ENCODE data around the gene DUSP2.

Gene DUSP2

GRCh38 chr2:96114903-96115581, 30.2 kb downstream of the DUSP2 start:
- no peak for DNase-seq (ENCODE audit: low read depth in 2 of 2)

- no peak for DNase-seq (ENCODE audit: low read depth in 2 of 2)
Observed at GRCh38 chr2:96114546-96114902, 30.7 kb downstream of the DUSP2 start.

GRCh38 chr2:96113951-96114350, 31.3 kb downstream of the DUSP2 start:
- no peak for DNase-seq (ENCODE audit: low read depth in 2 of 2)

- no peak for DNase-seq (ENCODE audit: low read depth in 2 of 2)
Observed at GRCh38 chr2:96113367-96113677, 31.9 kb downstream of the DUSP2 start.

- DNase-seq (ENCODE audit: low read depth in 2 of 2) = no peak
Observed at GRCh38 chr2:96112501-96113366, 32.5 kb downstream of the DUSP2 start.

- no peak for DNase-seq (ENCODE audit: low read depth in 2 of 2)
Observed at GRCh38 chr2:96111823-96112500, 33.3 kb downstream of the DUSP2 start.

GRCh38 chr2:96111257-96111640, 34.0 kb downstream of the DUSP2 start:
- DNase-seq (ENCODE audit: low read depth in 2 of 2) = no peak

GRCh38 chr2:96110621-96111256, 34.5 kb downstream of the DUSP2 start:
- no peak for DNase-seq (ENCODE audit: low read depth in 2 of 2)

GRCh38 chr2:96109931-96110511, 35.2 kb downstream of the DUSP2 start:
- DNase-seq (ENCODE audit: low read depth in 2 of 2) = no peak

- no peak for DNase-seq (ENCODE audit: low read depth in 2 of 2)
Observed at GRCh38 chr2:96109361-96109680, 35.9 kb downstream of the DUSP2 start.

GRCh38 chr2:96108541-96109360, 36.5 kb downstream of the DUSP2 start:
- DNase-seq (ENCODE audit: low read depth in 2 of 2) = no peak

- no peak for DNase-seq (ENCODE audit: low read depth in 2 of 2)
Observed at GRCh38 chr2:96108151-96108540, 37.1 kb downstream of the DUSP2 start.

- no peak for DNase-seq (ENCODE audit: low read depth in 2 of 2)
Observed at GRCh38 chr2:96107708-96108065, 37.6 kb downstream of the DUSP2 start.

- no peak for DNase-seq (ENCODE audit: low read depth in 2 of 2)
Observed at GRCh38 chr2:96106991-96107707, 38.1 kb downstream of the DUSP2 start.

- DNase-seq (ENCODE audit: low read depth in 2 of 2) = no peak
Observed at GRCh38 chr2:96105994-96106715, 39.1 kb downstream of the DUSP2 start.

- no peak for DNase-seq (ENCODE audit: low read depth in 2 of 2)
Observed at GRCh38 chr2:96105152-96105915, 39.9 kb downstream of the DUSP2 start.

GRCh38 chr2:96104487-96104861, 40.8 kb downstream of the DUSP2 start:
- no peak for DNase-seq (ENCODE audit: low read depth in 2 of 2)

GRCh38 chr2:96103761-96104486, 41.3 kb downstream of the DUSP2 start:
- no peak for DNase-seq (ENCODE audit: low read depth in 2 of 2)

- no peak for DNase-seq (ENCODE audit: low read depth in 2 of 2)
Observed at GRCh38 chr2:96103187-96103601, 42.0 kb downstream of the DUSP2 start.
